Muscle of back (tissue), 11 donors: ENCODE measurements around the gene GMFB. TPM values are rescaled to one million over a fixed set of nuclear protein-coding genes. Genes with fewer than 3 reads are reported as not detected.

Experiments used
- DNase-seq, 3 donors: peaks; one replicate each; pipeline versions ENCODE4 v3.0.0 to v3.0.0-alpha.2; 2013
- polyA plus RNA-seq, 10 donors: library from polyadenylated mRNA; unstranded; fragments of 120-200 nt; gene quantifications; one replicate each; pipeline ENCODE4 v1.2.1, GENCODE V29; 2013; ENCODE audit not compliant: insufficient read length in 10 of 10

GMFB gene
- polyA plus RNA-seq, 10 donors = 46.6 to 65.9 (median 60.5) TPM

DNA sequence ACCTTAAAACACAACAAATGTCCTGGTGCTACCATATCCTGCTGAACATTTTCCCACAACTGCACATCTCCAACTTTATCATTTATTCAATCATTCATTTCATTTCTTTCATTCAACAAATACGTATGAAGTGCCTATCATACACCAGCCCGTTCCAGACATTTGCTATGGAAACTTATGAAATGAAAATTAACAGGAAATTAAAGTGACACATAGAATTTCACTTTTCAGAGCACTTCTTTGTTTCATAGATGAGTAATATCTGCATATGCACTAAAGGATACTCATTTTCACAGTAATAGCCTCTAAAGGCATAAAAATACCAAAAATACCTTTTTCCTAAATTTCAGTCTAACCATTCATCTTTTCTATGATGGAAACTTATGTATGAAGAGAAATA is 60.3 kb downstream of the GMFB start:
- DNase-seq = no peak

DNA sequence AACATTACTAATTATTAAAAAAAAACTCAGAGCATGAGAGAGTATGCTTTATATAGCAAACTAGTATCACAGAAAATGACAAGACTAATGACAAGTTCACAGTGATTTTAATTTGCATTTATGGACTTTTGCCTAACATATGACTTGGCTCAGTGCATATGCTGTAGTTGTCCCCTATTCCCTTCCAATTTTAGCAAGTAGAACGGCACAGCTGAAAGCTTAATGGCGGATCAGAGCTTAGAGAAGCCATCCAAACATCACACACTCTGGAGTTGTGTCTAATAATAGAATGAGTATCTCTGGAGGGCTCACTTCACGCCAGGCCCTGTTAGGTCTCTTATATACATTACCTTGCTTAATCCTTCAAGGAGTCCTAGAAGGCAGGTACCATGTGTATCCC is 60.9 kb downstream of the GMFB start:
- peak in 1 of 3 donors; percentile 20 for DNase-seq

DNA sequence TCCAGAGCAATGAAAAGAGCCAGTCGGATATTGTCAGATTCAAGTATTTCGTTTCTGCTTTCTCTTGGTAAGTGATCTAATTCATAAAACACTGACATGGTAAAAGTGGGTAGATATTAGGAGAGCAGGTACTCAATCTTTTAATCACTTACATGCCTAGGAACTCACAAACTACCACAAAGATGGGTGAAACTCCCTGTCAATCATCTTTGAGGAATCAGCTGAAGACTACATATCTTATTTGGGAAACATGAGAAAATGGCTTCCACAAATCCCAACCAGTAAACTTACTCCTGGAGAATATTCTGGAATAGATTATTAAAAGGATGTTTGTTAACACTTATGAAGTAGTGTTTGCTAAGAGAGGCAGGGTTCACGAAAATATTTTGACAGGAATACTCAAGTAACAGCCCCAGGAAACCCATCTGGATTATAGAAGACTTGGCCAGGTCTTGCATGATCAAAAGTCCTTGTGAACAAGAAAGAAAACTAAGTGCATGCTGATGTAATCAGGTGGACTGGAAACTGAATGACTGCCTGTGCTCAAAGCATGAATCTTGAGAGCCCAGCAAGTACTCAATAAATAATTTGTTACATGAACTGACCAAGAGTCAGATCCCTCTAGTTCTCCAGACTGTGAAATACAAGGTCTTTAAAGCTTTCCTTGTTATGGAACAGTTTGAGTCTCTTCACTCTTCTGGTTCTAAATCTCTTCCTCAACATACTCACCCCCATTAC is 63.1 kb downstream of the GMFB start:
- DNase-seq = no peak

- DNase-seq = no peak
Measured at GRCh38 chr14:54425068-54425467, 63.7 kb downstream of the GMFB start.

Other genes with a start within 250 kb of the GMFB start
- gene CDKN3, start 92.0 kb downstream of the GMFB start, polyA plus RNA-seq = 10 to 100 TPM; 24.3 to 36.7 (median 30.5) TPM
- gene CNIH1, start 47.6 kb downstream of the GMFB start, polyA plus RNA-seq = 100 to 1,000 TPM; 164 to 221 (median 192) TPM
- gene CGRRF1, start 20.9 kb upstream of the GMFB start, polyA plus RNA-seq = 10 to 100 TPM; 13.4 to 19.4 (median 17.3) TPM
- gene SAMD4A, start 78.1 kb upstream of the GMFB start, polyA plus RNA-seq = 10 to 100 TPM; 50.6 to 73.8 (median 59.9) TPM